Astrocyte (in vitro differentiated cells and primary cell): ENCODE data around the gene GNA14. TPM values are rescaled to one million over a fixed set of nuclear protein-coding genes. Genes with fewer than 3 reads are reported as not detected.

Experiments used
- DNase-seq: peaks from one replicate; pipeline ENCODE4 v3.0.0-alpha.2; 2010; ENCODE audit warnings: low read depth
- FAIRE-seq: peaks from 2 replicates; lab custom pipeline; 2011; peaks lifted over from hg19 to GRCh38; lab: Jason Lieb, UNC
- H2AFZ ChIP-seq: 2 replicates; pipeline ENCODE4 v1.6.0; 2012; ENCODE audit warnings: low read depth, low read length, inconsistent platforms
- H3K27ac ChIP-seq: 2 replicates; pipeline ENCODE4 v1.5.1; 2011; ENCODE audit warnings: low read depth, low read length, inconsistent platforms
- H3K27me3 ChIP-seq: 2 replicates; pipeline ENCODE4 v1.6.0; 2011; ENCODE audit warnings: low read length, inconsistent platforms; ENCODE audit not compliant: insufficient read depth
- H3K36me3 ChIP-seq: 2 replicates; pipeline ENCODE4 v1.5.1; 2011; ENCODE audit warnings: low read length, inconsistent platforms; ENCODE audit not compliant: insufficient read depth
- H3K4me1 ChIP-seq: 2 replicates; pipeline ENCODE4 v1.5.1; 2011; ENCODE audit warnings: low read length, inconsistent platforms; ENCODE audit not compliant: insufficient read depth
- H3K4me2 ChIP-seq: 2 replicates; pipeline ENCODE4 v1.6.0; 2012; ENCODE audit warnings: low read length, inconsistent platforms
- H3K4me3 ChIP-seq: 2 replicates; pipeline ENCODE4 v1.5.1; 2011; ENCODE audit warnings: low read depth, mild to moderate bottlenecking, low read length, inconsistent platforms; ENCODE audit not compliant: insufficient read depth
- H3K79me2 ChIP-seq: 2 replicates; pipeline ENCODE4 v1.6.0; 2012; ENCODE audit warnings: mild to moderate bottlenecking, low read length, inconsistent platforms; ENCODE audit not compliant: insufficient read depth
- H3K9ac ChIP-seq: 2 replicates; pipeline ENCODE4 v1.6.0; 2012; ENCODE audit warnings: mild to moderate bottlenecking, low read length, inconsistent platforms
- H3K9me3 ChIP-seq: 2 replicates; pipeline ENCODE4 v1.5.1; 2012; ENCODE audit warnings: low read depth, mild to moderate bottlenecking, low read length, inconsistent platforms; ENCODE audit not compliant: insufficient read depth
- H4K20me1 ChIP-seq: 2 replicates; pipeline ENCODE4 v1.6.0; 2012; ENCODE audit warnings: low read length, inconsistent platforms; ENCODE audit not compliant: insufficient read depth
- H3K27ac Mint-ChIP-seq: one replicate; pipeline ENCODE4 v1.8.0; 2021; ENCODE audit warnings: mild to moderate bottlenecking, mixed read lengths; ENCODE audit not compliant: unreplicated experiment
- H3K27me3 Mint-ChIP-seq: one replicate; pipeline ENCODE4 v1.8.0; 2021; ENCODE audit warnings: low read depth, mixed read lengths; ENCODE audit not compliant: unreplicated experiment
- H3K36me3 Mint-ChIP-seq: one replicate; pipeline ENCODE4 v1.8.0; 2021; ENCODE audit warnings: low read depth, mixed read lengths; ENCODE audit not compliant: unreplicated experiment
- H3K4me1 Mint-ChIP-seq: one replicate; pipeline ENCODE4 v1.8.0; 2021; ENCODE audit warnings: low read depth, mixed read lengths; ENCODE audit not compliant: unreplicated experiment
- H3K4me3 Mint-ChIP-seq: one replicate; pipeline ENCODE4 v1.8.0; 2021; ENCODE audit warnings: mild to moderate bottlenecking, moderate library complexity, mixed read lengths; ENCODE audit not compliant: unreplicated experiment
- H3K9me3 Mint-ChIP-seq: one replicate; pipeline ENCODE4 v1.8.0; 2021; ENCODE audit warnings: mild to moderate bottlenecking, mixed read lengths; ENCODE audit not compliant: unreplicated experiment
- EZH2 ChIP-seq: IDR thresholded peaks from 2 replicates; pipeline ENCODE4 v1.6.1; 2012; ENCODE audit warnings: mild to moderate bottlenecking, low read length, inconsistent platforms; ENCODE audit not compliant: insufficient read depth
- total RNA-seq: library from RNA; stranded (reverse); gene quantifications from 2 replicates; pipeline ENCODE4 v1.2.1, GENCODE V29; 2021
- TF ChIP-seq, protein P1 (sequence below): IDR thresholded peaks from 2 replicates; pipeline ENCODE4 v1.5.1; 2011; ENCODE audit warnings: low read depth, mild to moderate bottlenecking, inconsistent platforms, low read length, moderate library complexity; ENCODE audit not compliant: insufficient read depth

Gene GNA14
- total RNA-seq, 1 donor from 2014 or later, result 1.0 TPM

DNA sequence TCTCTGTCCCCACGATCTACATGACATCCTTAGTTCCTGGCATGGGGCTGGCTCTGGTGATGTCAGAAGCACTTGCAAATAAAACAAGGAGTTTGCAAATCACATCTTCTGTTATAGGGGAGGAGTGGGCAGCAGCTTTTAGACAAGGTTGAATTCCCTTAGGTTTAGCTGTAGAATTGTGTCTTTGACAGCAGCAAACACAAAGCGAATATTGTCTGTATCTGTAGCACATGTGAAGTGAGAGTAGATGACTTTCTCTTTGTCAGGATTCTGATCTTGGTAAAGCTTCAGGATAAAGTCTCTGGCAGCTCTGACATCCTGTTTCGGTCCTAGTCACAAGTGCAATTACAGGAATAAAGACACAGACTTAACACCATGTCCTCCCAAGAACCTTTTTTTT, 224.3 kb downstream of the GNA14 start:
- Histone ChIP-seq H3K36me3 (no peaks in the 10 kb centered on the region), H2AFZ (no peak overlapping the region), H3K9ac (no peak overlapping the region), H3K27me3 (no peaks in the 10 kb centered on the region), H3K4me2 (no peak overlapping the region), H3K79me2 (no peaks in the 10 kb centered on the region), H3K9me3 (no peaks in the 10 kb centered on the region), H3K4me1 (peaks cover 11% of the 10 kb centered on the region), H3K27ac (no peak overlapping the region), H4K20me1 (no peaks in the 10 kb centered on the region), H3K4me3 (no peak overlapping the region)
- no peak for FAIRE-seq
- no peak for TF ChIP-seq EZH2
- TF ChIP-seq, protein P1, sequence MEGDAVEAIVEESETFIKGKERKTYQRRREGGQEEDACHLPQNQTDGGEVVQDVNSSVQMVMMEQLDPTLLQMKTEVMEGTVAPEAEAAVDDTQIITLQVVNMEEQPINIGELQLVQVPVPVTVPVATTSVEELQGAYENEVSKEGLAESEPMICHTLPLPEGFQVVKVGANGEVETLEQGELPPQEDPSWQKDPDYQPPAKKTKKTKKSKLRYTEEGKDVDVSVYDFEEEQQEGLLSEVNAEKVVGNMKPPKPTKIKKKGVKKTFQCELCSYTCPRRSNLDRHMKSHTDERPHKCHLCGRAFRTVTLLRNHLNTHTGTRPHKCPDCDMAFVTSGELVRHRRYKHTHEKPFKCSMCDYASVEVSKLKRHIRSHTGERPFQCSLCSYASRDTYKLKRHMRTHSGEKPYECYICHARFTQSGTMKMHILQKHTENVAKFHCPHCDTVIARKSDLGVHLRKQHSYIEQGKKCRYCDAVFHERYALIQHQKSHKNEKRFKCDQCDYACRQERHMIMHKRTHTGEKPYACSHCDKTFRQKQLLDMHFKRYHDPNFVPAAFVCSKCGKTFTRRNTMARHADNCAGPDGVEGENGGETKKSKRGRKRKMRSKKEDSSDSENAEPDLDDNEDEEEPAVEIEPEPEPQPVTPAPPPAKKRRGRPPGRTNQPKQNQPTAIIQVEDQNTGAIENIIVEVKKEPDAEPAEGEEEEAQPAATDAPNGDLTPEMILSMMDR, result no peak
- no peaks in the 10 kb centered on the region for H3K9me3 Mint-ChIP-seq
- H3K36me3 Mint-ChIP-seq, result no peaks in the 10 kb centered on the region
- no peak overlapping the region for H3K27ac Mint-ChIP-seq
- no peak overlapping the region for H3K4me3 Mint-ChIP-seq
- H3K4me1 Mint-ChIP-seq, result peaks cover 23% of the 10 kb centered on the region
- DNase-seq, result no peak
- H3K27me3 Mint-ChIP-seq, result no peaks in the 10 kb centered on the region

DNA sequence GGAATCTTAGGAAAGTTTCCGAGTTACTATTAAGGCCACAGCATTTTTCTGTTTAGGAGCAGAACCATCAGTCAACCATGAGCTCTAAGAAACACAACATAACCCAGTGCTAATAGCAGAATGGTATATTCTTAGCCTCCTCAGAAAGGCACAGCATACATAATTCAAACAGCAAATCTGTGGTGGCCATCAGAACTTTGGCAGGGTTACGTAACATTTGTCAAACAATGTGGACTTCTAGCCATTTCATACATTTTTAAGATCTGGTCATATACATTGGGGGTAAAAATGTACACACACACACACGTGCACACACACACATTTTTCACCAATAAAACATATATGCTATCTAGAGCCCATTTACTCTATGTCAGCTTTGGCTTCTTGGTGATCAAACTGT, 225.2 kb downstream of the GNA14 start:
- no peaks in the 10 kb centered on the region for H3K36me3 ChIP-seq
- Mint-ChIP-seq H3K4me1 (peaks cover 23% of the 10 kb centered on the region), H3K27me3 (no peaks in the 10 kb centered on the region), H3K36me3 (no peaks in the 10 kb centered on the region), H3K4me3 (no peak overlapping the region), H3K27ac (no peak overlapping the region), H3K9me3 (no peaks in the 10 kb centered on the region)
- H3K27ac ChIP-seq, result no peak overlapping the region
- no peak for DNase-seq
- peaks cover 11% of the 10 kb centered on the region for H3K4me1 ChIP-seq
- H3K27me3 ChIP-seq, result no peaks in the 10 kb centered on the region
- H3K9ac ChIP-seq, result no peak overlapping the region
- TF ChIP-seq, protein P1, result no peak
- no peak for TF ChIP-seq EZH2
- H3K4me2 ChIP-seq, result no peak overlapping the region
- FAIRE-seq, result no peak
- H4K20me1 ChIP-seq, result no peaks in the 10 kb centered on the region
- no peaks in the 10 kb centered on the region for H3K79me2 ChIP-seq
- H3K9me3 ChIP-seq, result no peaks in the 10 kb centered on the region
- H3K4me3 ChIP-seq, result no peak overlapping the region
- no peak overlapping the region for H2AFZ ChIP-seq

DNA sequence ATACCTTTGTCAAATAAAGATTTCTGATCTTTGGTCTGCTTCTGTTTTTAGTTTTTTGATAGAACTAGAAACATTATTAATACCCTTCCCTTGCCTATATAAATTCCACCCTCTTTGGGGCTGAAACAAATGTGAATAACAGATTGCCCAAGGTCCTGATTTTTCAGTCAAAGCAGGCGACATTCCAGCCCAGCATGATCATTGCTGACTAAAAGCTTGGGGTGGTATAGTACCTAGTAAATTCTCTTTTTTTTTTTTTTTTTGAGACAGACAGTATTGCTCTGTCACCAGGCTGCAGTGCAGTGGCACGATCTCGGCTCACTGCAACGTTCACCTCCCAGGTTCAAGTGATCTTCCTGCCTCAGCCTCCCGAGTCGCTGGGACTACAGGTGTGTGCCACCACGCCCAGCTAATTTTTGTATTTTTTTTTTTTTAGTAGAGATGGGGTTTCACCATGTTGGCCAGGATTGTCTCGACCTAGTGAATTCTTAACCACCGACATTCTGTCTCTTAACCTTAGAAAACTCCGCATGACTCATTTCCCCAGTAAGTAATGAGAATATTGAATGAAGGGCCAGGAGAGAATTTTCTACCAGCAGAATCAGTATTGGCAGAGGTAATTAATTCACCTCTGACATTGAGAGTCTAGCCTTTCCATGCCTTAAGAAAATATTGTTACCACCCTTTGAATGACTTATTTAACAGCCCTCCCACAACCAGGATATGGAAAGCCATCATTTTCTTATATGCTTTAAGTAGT, 226.4 kb downstream of the GNA14 start:
- H3K4me3 ChIP-seq, result no peak overlapping the region
- H3K27ac ChIP-seq, result no peak overlapping the region
- no peaks in the 10 kb centered on the region for H3K27me3 Mint-ChIP-seq
- H3K27me3 ChIP-seq, result no peaks in the 10 kb centered on the region
- H3K36me3 ChIP-seq, result no peaks in the 10 kb centered on the region
- no peak overlapping the region for H3K9ac ChIP-seq
- H3K36me3 Mint-ChIP-seq, result peaks cover 2% of the 10 kb centered on the region
- H3K4me1 Mint-ChIP-seq, result peaks cover 33% of the 10 kb centered on the region
- no peak overlapping the region for H2AFZ ChIP-seq
- peak; percentile 31 for DNase-seq
- H3K79me2 ChIP-seq, result no peaks in the 10 kb centered on the region
- H3K27ac Mint-ChIP-seq, result peak overlapping the region; percentile 91
- H3K4me1 ChIP-seq, result peaks cover 18% of the 10 kb centered on the region
- H3K9me3 Mint-ChIP-seq, result no peaks in the 10 kb centered on the region
- no peak for TF ChIP-seq EZH2
- TF ChIP-seq, protein P1, result no peak
- H3K4me3 Mint-ChIP-seq, result no peak overlapping the region
- H3K9me3 ChIP-seq, result no peaks in the 10 kb centered on the region
- H3K4me2 ChIP-seq, result peak overlapping the region; percentile 42
- H4K20me1 ChIP-seq, result no peaks in the 10 kb centered on the region
- FAIRE-seq, result no peak
